Measurements from ENCODE around the gene KCTD10.

GRCh38 chr12:109443794-109444193, 33.3 kb downstream of the KCTD10 start:
- TF ChIP-seq, protein P1, sequence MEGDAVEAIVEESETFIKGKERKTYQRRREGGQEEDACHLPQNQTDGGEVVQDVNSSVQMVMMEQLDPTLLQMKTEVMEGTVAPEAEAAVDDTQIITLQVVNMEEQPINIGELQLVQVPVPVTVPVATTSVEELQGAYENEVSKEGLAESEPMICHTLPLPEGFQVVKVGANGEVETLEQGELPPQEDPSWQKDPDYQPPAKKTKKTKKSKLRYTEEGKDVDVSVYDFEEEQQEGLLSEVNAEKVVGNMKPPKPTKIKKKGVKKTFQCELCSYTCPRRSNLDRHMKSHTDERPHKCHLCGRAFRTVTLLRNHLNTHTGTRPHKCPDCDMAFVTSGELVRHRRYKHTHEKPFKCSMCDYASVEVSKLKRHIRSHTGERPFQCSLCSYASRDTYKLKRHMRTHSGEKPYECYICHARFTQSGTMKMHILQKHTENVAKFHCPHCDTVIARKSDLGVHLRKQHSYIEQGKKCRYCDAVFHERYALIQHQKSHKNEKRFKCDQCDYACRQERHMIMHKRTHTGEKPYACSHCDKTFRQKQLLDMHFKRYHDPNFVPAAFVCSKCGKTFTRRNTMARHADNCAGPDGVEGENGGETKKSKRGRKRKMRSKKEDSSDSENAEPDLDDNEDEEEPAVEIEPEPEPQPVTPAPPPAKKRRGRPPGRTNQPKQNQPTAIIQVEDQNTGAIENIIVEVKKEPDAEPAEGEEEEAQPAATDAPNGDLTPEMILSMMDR (IDR thresholded peaks at IDR 0.05) = no peak
- TF ChIP-seq EP300 (IDR thresholded peaks at IDR 0.05) = no peak
